OCI-LY3 (cell line): Measurements from ENCODE around the gene TFEB.

ENCODE experiments used
- H2AFZ ChIP-seq: fragments of 200-600, 300-600 bp; shearing (Covaris generic); 2 replicates; pipeline ENCODE4 v1.6.0; 2014; ENCODE audit warnings: antibody characterized with exemption, low read depth, low read length
- H3K27ac ChIP-seq: fragments of 200-600, 300-600 bp; sonication (generic); 2 replicates; pipeline ENCODE4 v1.5.1; 2014; ENCODE audit warnings: mild to moderate bottlenecking, low read length, moderate library complexity, mixed read lengths
- H3K27me3 ChIP-seq: fragments of 200-600, 300-600 bp; sonication (generic); 2 replicates; pipeline ENCODE4 v1.6.1; 2014; ENCODE audit warnings: low read depth, low read length, mixed read lengths
- H3K36me3 ChIP-seq: fragments of 200-600, 300-600 bp; sonication (generic); replicated peaks from 2 replicates; pipeline ENCODE3; 2014; ENCODE audit warnings: low read depth, low read length, mixed read lengths
- H3K4me1 ChIP-seq: fragments of 300-600, 200-600 bp; sonication (generic); 2 replicates; pipeline ENCODE4 v1.6.1; 2014; ENCODE audit warnings: low read length, mixed read lengths
- H3K4me2 ChIP-seq: fragments of 200-600, 300-600 bp; sonication (generic); 2 replicates; pipeline ENCODE4 v1.6.1; 2014; ENCODE audit warnings: low read length, mixed read lengths
- H3K4me3 ChIP-seq: fragments of 300-600, 200-600 bp; sonication (generic); 2 replicates; pipeline ENCODE4 v1.5.1; 2014; ENCODE audit warnings: antibody characterized with exemption, mild to moderate bottlenecking, low read length, moderate library complexity
- H3K79me2 ChIP-seq: fragments of 300-600, 200-600 bp; shearing (Covaris generic); 2 replicates; pipeline ENCODE4 v1.6.1; 2014; ENCODE audit warnings: mild to moderate bottlenecking, low read length, mixed read lengths
- H3K9ac ChIP-seq: fragments of 300-600, 200-600 bp; shearing (Covaris generic); 2 replicates; pipeline ENCODE4 v1.6.0; 2014; ENCODE audit warnings: mild to moderate bottlenecking, low read length, moderate library complexity
- H3K9me3 ChIP-seq: fragments of 200-600, 300-600 bp; shearing (Covaris generic); 2 replicates; pipeline ENCODE4 v1.6.1; 2014; ENCODE audit warnings: low read length, mixed read lengths; ENCODE audit not compliant: insufficient read depth
- H4K20me1 ChIP-seq: fragments of 200-600, 300-600 bp; sonication (generic); 2 replicates; pipeline ENCODE4 v1.6.1; 2016; ENCODE audit warnings: low read length, mixed read lengths; ENCODE audit not compliant: insufficient read depth
- EZH2phosphoT487 ChIP-seq: fragments of 200-600 bp; shearing (Covaris generic); IDR thresholded peaks from 2 replicates; pipeline ENCODE4 v1.6.1; 2018; ENCODE audit warnings: antibody characterized with exemption, mixed run types, low read depth
- TF ChIP-seq, protein P1 (sequence below): fragments of 200-600, 300-600 bp; sonication (generic); IDR thresholded peaks from 2 replicates; pipeline ENCODE4 v1.5.1; 2014; ENCODE audit warnings: antibody characterized with exemption, low read length, low read depth

The TFEB gene

DNA sequence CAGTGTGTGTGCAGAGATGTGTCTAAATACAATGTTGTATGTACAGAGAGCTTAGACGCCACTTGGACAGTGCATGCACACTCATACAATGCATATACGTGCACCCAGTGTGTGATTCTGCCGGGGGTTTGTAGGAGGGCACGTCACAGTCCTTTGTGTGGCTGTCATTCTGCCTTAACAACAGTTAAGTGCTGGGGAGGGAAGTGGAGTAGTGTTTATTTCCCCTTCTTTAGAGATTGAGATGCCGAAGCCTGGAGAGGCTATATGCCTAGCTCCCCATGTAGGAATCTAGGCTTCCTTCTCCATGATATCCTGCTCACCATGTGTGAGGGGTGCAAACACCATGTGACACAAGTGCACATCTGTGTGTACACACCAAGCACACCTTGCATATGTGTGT lies 59.0 kb downstream of the TFEB start:
- Histone ChIP-seq H3K9me3 (no peaks in the 10 kb centered on the region), H3K4me1 (peaks cover 2% of the 10 kb centered on the region), H3K27ac (no peak overlapping the region), H3K4me3 (no peak overlapping the region), H3K9ac (no peak overlapping the region), H3K79me2 (no peaks in the 10 kb centered on the region), H3K36me3 (no peaks in the 10 kb centered on the region), H2AFZ (no peak overlapping the region), H3K4me2 (no peak overlapping the region), H4K20me1 (no peaks in the 10 kb centered on the region), H3K27me3 (peaks cover 18% of the 10 kb centered on the region)
- no peak for TF ChIP-seq EZH2phosphoT487
- TF ChIP-seq, protein P1, sequence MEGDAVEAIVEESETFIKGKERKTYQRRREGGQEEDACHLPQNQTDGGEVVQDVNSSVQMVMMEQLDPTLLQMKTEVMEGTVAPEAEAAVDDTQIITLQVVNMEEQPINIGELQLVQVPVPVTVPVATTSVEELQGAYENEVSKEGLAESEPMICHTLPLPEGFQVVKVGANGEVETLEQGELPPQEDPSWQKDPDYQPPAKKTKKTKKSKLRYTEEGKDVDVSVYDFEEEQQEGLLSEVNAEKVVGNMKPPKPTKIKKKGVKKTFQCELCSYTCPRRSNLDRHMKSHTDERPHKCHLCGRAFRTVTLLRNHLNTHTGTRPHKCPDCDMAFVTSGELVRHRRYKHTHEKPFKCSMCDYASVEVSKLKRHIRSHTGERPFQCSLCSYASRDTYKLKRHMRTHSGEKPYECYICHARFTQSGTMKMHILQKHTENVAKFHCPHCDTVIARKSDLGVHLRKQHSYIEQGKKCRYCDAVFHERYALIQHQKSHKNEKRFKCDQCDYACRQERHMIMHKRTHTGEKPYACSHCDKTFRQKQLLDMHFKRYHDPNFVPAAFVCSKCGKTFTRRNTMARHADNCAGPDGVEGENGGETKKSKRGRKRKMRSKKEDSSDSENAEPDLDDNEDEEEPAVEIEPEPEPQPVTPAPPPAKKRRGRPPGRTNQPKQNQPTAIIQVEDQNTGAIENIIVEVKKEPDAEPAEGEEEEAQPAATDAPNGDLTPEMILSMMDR, result no peak

DNA sequence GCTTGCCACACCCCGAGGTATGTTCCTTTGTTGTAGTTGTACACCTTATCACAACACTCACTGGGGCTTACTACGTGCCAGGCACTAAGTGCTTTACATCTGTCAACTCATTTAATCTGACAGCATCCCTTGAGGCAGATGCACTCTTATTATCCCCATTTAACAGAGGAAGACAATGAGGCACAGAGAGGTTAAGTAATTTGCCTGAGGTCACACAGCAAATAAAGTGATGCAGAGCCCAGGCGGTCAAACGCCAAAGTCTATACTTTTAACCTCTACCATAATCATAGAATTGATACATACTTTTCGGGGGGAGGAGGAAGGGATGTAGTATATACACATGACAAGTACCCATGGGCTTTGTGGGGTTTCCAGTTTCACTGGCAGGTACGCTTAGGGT lies 59.4 kb downstream of the TFEB start:
- H3K9me3 ChIP-seq, result no peaks in the 10 kb centered on the region
- peaks cover 22% of the 10 kb centered on the region for H3K27me3 ChIP-seq
- H4K20me1 ChIP-seq, result no peaks in the 10 kb centered on the region
- no peak overlapping the region for H3K4me2 ChIP-seq
- H3K4me1 ChIP-seq, result peaks cover 6% of the 10 kb centered on the region
- H2AFZ ChIP-seq, result no peak overlapping the region
- no peak overlapping the region for H3K9ac ChIP-seq
- H3K79me2 ChIP-seq, result no peaks in the 10 kb centered on the region
- no peak overlapping the region for H3K4me3 ChIP-seq
- TF ChIP-seq EZH2phosphoT487, result no peak
- TF ChIP-seq, protein P1, result no peak
- no peaks in the 10 kb centered on the region for H3K36me3 ChIP-seq
- H3K27ac ChIP-seq, result no peak overlapping the region

DNA sequence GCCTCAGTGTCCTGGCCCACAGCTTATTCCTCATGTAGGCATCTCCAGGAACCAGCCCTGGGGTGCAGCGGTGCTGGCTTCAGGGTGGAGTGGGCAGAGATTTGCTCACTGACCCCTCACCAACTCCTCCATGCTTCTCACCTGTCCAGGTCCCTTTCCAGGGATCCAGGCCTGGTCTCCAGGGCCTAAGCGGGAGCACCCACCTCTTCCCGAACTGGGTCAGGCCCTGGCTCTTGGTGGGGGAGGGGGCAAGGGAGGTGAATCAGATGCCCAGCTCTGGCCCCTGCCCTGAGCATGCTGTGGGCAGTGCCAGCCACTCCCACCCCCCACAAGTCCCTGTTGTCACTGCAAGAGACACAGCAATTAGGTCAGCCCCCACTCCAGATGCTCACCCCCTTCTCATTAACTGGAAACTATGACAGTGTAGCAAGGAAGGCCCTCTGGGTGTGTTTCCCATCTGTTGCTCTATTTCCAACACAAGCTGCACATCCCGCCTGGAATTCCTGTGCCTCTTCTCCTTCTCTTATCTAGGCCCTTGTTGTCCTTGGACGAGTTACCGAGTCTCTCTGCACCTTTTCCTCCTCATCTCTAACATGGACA lies 60.1 kb downstream of the TFEB start:
- no peaks in the 10 kb centered on the region for H4K20me1 ChIP-seq
- no peaks in the 10 kb centered on the region for H3K79me2 ChIP-seq
- H3K9ac ChIP-seq, result no peak overlapping the region
- H3K27me3 ChIP-seq, result peaks cover 29% of the 10 kb centered on the region
- no peak overlapping the region for H3K27ac ChIP-seq
- H3K36me3 ChIP-seq, result no peaks in the 10 kb centered on the region
- H3K9me3 ChIP-seq, result no peaks in the 10 kb centered on the region
- no peak overlapping the region for H3K4me2 ChIP-seq
- no peak overlapping the region for H3K4me3 ChIP-seq
- no peak for TF ChIP-seq EZH2phosphoT487
- TF ChIP-seq, protein P1, result no peak
- H3K4me1 ChIP-seq, result peaks cover 6% of the 10 kb centered on the region
- H2AFZ ChIP-seq, result no peak overlapping the region

DNA sequence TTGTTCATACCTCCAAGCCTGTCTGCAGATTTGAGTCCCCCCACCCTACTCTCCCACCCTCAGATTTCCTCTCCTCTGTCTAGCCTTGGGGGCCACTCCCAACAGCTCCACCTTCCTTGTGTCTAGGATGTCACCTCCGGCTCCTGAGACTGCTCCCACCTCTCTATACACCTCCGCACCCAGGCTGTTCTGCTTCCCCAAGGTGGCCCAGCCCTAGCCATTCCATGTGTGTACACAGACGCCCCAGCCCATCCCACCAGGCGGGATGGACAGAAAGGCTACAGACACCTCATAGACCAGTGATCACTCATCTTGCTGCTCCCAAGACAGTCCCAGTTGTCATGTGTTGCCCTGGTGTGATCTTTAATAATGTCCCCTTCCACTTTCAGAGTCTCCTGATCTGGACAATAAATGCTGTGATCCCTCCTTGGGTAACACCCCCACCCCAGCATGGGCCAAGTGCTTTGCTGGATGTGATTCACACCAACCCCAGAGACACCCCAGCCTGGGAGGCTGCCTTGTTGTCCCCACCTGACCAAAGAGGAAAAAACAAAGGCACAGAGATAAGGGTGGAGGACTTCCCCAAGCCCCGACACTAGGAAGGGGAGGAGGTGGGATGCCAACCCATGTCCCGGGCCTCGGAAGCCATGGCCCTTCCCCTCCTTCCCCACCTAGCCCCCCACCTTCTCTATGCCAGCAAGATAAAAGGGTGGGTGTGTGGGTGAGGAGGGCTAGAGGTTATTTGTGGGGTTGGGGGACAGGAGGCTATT lies 61.0 kb downstream of the TFEB start:
- TF ChIP-seq, protein P1, result no peak
- TF ChIP-seq EZH2phosphoT487, result no peak
- no peak overlapping the region for H3K27ac ChIP-seq
- H2AFZ ChIP-seq, result no peak overlapping the region
- no peaks in the 10 kb centered on the region for H3K36me3 ChIP-seq
- H4K20me1 ChIP-seq, result no peaks in the 10 kb centered on the region
- H3K4me3 ChIP-seq, result no peak overlapping the region
- H3K79me2 ChIP-seq, result no peaks in the 10 kb centered on the region
- H3K9me3 ChIP-seq, result no peaks in the 10 kb centered on the region
- peaks cover 6% of the 10 kb centered on the region for H3K4me1 ChIP-seq
- H3K27me3 ChIP-seq, result peaks cover 33% of the 10 kb centered on the region
- H3K9ac ChIP-seq, result no peak overlapping the region
- no peak overlapping the region for H3K4me2 ChIP-seq
